ENCODE data around the gene ABCA8.
"Not testable (repeated sequence)": the region's sequence is repeated elsewhere in the genome, so short reads cannot be mapped to it uniquely, and the experiment has no call there.

DNA sequence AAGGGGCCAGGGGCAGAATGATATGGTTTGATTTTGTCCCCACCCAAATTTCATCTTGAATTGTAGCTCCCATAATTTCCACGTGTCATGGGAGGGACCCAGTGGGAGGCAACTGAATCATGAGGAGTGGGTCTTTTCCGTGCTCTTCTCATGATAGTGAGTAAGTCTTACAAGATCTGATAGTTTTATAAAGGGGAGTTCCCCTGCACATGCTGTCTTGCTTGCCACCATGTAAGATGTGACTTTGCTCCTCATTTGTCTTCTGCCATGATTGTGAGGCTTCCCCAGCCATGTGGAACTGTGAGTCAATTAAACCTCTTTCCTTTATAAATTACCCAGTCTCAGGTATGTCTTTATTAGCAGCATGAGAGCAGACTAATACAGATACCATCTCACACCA, 3.9 kb upstream of the ABCA8 start:
- not testable (repeated sequence) for TF ChIP-seq POLR2A (IDR thresholded peaks at IDR 0.05)
- TF ChIP-seq, protein P1, sequence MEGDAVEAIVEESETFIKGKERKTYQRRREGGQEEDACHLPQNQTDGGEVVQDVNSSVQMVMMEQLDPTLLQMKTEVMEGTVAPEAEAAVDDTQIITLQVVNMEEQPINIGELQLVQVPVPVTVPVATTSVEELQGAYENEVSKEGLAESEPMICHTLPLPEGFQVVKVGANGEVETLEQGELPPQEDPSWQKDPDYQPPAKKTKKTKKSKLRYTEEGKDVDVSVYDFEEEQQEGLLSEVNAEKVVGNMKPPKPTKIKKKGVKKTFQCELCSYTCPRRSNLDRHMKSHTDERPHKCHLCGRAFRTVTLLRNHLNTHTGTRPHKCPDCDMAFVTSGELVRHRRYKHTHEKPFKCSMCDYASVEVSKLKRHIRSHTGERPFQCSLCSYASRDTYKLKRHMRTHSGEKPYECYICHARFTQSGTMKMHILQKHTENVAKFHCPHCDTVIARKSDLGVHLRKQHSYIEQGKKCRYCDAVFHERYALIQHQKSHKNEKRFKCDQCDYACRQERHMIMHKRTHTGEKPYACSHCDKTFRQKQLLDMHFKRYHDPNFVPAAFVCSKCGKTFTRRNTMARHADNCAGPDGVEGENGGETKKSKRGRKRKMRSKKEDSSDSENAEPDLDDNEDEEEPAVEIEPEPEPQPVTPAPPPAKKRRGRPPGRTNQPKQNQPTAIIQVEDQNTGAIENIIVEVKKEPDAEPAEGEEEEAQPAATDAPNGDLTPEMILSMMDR (IDR thresholded peaks at IDR 0.05): not testable (repeated sequence)
